ENCODE data around the gene OAS3.
A peak's percentile ranks its signal among the peaks of the same experiment; 100 is the strongest.
"Not testable (repeated sequence)": the region's sequence is repeated elsewhere in the genome, so short reads cannot be mapped to it uniquely, and the experiment has no call there.

Gene OAS3

DNA sequence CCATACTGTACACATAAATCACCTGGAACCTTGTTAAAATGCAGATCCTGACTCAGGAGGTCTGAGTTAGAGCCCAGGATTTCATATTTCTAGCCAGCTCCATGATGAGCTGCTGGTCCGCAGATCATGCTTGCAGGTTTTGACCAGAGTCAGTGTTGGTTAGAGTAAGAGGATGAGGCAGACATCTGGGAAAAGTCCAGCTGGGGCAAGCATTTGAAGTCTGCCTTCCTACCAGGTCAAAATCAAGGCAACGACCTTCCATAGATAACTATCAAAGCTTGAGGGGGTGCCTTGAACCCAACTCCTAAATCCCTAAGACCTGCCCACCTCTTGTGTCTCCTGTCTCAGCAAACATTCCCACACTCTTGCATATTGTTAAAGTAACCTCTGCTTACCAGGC is 49.3 kb downstream of the OAS3 start:
- no peak for DNase-seq

DNA sequence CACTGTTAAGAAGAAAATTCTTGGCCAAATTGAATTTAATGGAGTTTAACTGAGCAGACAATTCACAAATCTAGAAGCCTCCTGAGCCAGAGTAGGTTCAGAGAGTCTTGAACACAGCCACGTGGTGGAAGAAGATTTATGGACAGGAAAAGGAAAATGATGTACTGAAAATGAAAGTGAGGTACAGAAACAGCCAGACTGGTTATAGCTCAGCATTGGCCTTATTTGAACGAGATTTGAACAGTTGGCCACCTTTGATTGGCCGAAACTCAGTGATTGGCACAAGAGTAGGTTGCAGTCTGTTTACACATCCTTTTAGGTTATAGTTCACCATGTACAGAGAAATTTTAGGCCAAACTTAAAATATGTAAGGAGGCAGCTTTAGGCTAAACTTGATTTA is 50.0 kb downstream of the OAS3 start:
- peak; percentile 30 for DNase-seq

DNA sequence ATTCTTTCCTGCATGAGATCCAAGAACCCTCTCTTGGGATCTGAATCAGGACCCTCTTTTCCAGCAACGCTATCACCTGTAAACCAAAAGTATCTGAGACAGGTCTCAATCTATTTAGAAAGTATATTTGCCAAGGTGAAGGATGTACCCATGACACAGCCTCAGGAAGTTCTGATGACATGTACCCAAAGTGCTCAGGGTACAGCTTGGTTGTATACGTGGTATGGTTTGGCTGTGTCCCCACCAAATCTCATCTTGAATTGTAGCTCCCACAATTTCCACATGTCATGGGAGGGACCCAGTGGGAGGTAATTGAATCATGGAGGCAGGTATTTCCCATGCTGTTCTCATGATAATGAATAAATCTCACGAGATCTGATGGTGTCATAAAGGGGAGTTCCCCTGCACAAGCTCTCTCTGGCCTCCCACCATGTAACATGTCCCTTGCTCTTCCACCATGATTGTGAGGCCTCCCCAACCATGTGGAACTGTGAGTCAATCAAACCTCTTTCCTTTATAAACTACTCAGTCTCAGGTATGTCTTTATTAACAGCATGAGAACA is 50.6 kb downstream of the OAS3 start:
- DNase-seq, result not testable (repeated sequence)

DNA sequence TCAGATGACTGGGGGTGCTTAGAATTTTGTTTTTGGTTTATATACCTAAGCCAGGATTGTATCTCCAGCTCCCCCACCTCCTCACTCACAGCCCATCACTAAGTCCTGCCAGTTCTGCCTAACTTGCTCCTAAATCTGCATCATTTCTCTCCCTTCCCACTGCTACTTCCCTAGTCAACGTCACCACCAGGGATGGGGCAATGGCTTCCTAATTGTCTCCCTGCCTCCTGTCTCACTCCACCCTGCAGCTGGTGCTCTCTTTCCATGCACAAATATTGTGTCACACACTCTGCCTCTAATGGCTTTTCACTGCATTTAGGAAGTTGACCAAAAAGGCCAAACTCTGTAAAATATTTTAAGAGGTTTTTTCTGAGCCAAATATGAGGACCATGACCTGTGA is 51.5 kb downstream of the OAS3 start:
- no peak for DNase-seq

DNA sequence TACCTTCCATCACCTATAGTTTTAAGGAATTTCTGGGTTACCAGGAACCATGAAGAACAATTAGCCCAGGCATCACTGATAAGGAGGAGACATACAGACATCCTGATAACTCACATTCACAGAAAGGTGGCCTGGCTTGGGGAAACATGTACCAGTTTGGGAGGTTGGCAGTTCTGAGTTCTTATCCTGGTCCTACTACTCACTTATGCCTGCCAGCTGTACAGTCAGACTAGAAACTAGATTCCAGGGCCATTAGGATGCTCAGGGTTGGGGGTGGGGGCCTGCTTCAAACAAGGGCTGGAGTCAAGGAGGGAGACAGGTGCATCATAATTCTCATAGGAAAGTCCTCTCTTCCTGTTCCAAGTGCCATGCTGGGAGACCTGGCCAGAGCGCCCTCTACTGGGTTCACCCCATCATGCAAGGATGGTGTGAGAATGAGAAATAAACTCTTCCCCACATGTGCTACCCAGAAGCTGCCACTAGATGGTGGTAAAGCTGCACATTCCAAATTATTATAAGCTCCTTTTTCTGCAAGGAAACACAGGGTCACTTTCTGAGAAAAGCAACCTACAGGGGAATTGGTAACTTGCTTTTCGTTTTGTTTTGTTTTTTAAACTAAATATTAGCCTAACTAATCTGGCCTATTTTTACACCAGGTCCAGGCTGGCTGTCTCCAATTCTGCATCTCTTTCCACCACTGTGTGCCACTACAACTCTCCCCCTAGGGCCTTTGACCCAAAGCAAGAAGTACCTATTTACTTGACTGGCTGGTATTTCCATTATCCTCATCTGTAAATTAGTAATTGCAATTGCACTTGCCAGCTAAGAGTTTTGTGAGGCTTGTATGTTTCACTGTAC is 54.5 kb downstream of the OAS3 start:
- DNase-seq, result peak; percentile 72

DNA sequence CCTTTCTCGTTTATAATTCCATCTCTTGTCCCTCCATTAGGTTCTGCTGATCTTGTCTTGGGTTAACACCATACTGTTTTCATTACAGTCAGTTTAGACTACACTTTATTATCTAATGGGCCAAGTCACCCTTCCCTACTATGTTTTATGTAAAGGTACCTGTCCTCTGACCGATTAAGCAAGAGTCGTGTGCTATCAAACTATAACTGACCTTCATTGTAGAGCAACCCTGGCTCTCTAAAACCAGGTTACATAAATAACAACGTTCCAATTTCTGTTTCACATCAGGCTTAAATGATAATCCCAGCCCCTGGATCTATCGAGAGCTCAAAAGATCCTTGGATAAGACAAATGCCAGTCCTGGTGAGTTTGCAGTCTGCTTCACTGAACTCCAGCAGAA is 56.7 kb downstream of the OAS3 start:
- DNase-seq, result no peak

DNA sequence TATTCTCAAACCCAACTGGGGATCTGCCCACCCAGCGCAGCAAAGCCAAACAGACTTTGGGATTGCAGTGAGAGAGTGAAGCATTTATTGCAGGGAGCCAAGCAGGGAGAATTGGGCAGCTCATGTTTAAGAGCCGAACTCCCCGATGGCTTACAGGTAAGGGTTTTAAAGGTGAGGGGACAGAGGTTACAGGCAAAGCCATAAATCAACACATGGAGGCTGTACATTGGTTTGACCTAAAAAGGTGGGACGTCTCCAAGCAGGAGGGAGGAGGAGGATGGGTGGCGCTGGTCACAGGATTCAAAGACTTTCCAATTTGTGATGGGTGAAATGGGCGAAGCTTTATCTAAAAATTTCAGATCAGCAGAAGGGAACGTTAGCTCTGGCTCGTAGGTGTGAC is 58.2 kb downstream of the OAS3 start:
- no peak for DNase-seq

DNA sequence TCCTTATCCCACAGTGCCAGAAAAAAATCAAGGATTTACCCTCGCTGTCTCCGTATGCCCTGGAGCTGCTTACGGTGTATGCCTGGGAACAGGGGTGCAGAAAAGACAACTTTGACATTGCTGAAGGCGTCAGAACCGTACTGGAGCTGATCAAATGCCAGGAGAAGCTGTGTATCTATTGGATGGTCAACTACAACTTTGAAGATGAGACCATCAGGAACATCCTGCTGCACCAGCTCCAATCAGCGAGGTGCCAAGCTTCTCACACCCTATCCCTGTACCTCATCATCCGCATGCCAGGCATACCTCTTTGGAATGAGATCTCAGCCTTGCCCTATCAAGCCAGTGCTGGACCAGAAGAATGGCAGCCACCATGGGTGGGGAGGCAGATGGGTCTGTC is 59.2 kb downstream of the OAS3 start:
- DNase-seq, result no peak

DNA sequence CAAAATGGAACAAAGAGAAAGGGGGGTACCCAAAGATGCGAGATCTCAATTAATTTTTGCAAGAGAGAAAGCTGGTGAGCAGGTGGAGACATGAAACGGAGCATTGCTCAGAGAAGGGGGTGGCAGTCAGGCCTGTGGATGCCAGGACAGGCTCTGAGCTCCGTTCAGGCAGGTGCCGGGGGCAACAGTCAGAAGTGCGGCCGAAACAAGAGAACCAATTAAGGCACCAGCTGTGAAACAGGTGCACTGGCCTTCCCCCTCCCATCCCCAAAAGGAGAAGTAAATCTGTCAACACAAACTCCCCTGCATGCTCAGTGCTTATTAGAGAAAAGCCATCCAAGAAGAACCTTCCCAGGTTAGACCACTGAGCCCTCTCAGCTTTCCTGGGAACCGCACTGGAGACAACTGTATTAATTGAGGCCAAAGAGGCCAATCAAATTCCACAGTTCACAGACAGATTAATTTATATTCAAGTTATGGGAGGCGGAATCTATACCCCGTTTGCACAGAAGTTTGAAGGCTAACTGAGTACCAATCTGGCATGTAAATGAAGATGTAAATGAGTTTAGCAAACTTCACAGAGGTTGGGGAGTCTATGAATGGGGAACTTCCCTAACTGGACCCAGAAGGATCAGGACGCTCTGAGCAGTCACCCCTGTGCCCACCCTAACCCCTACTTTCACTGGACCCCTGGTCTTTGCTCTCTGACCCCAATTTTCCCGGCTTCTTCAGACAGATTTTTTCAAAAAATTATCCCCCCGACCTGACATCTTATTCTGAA is 60.9 kb downstream of the OAS3 start:
- no peak for DNase-seq

DNA sequence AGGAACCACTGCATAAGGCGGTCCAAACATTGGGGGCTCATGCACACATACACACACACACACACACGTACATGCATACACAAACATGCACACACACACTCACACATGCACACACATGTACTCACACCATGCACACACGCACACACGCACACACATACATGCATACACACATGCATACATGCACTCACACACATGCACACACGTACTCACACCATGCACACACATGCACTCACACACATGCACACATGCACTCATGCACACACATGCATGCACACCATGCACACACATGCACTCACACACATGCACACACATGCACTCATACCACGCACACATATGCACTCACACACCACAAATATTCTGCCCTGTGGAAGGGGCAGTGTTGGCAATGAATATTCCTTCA is 62.2 kb downstream of the OAS3 start:
- DNase-seq, result no peak

DNA sequence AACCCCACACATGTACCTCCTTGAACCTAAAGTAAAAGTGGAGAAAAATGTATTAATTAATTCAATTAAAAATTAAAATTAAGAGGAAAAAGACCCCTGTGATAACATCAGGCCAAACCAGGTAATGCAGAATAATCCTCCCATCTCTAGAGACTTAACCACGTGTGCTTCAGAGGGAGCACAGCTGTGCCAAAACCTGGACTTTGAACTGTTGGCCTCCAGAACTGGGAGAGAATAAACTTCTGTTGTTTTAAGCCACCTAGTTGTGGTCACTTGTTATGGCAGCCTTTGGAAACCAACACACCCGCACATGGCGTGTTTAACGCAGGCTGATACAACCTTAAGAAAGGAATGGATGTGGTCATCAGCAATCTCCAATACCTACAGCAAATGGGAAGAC is 63.9 kb downstream of the OAS3 start:
- DNase-seq, result no peak

DNA sequence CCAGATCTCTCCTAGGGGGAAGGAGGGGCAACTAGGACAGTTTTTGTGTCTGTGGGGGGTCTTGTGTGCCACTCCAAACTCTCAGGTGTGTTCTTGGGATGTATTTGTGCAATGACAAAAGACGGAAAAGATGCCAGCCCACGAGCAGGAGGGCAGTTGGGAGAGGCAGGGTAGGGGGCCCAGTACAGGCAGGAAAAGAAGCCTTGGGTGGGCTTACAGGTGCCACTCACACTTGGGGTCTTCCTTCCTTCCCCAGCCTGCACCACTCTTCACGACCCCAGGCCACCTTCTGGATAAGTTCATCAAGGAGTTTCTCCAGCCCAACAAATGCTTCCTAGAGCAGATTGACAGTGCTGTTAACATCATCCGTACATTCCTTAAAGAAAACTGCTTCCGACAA is 64.4 kb downstream of the OAS3 start:
- no peak for DNase-seq

DNA sequence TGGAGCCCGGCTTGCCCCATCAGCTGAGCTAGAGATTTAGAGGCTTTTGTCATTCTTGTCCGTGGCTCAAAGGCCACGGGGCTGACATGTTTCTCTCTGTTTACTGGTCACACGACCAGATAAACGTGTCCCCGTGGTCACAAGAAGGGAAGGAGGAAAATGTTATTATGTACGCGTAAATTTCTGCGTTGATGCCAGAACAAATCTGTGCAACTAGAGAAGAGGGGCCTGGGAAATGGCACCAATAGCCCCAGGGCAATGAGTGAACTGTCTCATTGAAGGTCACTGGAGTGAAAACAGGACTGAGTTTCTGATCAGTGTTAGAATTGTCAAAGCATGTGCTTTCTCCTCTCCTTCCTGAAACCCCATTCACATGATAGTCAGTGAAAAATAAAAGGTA is 65.4 kb downstream of the OAS3 start:
- DNase-seq, result no peak

DNA sequence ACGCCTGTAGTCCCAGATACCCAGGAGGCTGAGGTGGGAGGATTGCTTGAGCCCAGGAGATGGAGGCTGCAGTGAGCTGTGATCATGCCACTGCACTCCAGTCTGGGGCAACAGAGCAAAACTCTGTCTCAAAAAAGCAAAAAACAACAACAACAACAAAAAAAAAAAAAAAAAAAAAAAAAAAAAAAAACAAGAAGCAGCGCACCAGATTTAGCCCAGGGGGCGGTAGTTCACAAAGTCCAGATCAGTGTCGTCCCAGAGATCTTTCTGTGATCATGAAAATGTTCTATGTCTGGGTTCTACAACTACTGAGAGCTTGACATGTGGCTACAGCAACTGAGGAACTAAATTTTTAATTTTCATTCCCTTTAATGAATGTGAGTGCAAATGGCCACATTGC is 67.5 kb downstream of the OAS3 start:
- DNase-seq, result no peak

DNA sequence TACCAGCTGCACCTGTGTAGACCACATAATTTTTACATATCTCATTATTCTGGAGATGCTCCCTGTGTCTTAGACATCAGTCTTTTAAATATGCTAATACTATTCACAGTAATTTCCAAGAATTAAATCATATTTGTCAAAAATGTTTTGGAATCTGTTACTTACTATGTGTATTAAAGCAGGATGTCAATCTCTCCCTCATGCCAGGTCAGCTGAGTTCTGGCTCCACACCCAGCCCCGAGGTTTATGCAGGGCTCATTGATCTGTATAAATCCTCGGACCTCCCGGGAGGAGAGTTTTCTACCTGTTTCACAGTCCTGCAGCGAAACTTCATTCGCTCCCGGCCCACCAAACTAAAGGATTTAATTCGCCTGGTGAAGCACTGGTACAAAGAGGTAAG is 67.9 kb downstream of the OAS3 start:
- DNase-seq, result no peak

DNA sequence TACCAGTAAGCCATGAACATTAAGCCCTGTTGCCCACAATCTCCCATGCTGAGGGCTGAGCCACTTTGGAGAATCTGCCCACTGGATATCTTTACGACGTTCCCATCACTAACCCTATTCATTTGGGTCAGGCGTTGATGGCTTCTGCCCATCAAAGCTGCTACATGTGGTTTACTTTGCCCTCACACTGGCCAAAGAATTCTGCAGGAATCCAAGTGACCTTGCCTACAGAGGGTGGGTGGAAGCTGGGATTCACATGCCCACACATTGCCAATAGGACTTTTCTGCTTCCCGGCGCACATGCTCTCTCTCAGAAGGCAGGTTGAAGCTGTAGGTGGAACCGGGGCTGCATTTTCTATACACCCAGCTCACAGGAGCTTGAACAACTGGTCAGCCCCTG is 68.4 kb downstream of the OAS3 start:
- no peak for DNase-seq

DNA sequence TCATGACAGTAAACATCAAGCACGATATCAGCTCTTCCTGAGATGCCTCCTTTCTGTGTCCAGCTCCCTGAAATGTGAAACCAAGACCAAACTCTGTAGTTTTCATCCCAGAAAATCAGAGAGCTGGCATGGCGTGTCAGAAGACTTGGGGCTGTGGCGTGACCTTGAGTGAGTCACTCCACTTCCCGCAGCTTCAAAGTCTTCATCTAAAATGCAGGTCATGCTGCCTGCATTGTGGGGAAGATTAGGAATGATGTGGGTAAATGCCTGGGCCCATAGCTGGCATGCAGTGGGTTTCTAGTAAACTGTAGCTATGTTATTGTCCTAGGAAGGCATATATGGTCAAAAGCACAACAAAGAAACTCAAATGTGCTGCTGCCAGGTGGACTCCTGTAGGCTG is 68.9 kb downstream of the OAS3 start:
- no peak for DNase-seq

DNA sequence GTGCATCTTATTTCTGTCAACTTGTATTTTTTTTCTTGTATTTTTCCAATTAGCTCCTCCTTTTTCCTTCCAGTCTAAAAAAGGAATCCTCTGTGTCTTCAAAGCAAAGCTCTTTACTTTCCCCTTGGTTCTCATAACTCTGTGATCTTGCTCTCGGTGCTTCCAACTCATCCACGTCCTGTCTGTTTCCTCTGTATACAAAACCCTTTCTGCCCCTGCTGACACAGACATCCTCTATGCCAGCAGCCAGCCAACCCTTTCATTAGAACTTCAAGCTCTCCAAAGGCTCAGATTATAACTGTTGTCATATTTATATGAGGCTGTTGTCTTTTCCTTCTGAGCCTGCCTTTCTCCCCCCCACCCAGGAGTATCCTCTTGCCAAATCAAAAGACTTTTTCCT is 72.4 kb downstream of the OAS3 start:
- DNase-seq, result no peak

DNA sequence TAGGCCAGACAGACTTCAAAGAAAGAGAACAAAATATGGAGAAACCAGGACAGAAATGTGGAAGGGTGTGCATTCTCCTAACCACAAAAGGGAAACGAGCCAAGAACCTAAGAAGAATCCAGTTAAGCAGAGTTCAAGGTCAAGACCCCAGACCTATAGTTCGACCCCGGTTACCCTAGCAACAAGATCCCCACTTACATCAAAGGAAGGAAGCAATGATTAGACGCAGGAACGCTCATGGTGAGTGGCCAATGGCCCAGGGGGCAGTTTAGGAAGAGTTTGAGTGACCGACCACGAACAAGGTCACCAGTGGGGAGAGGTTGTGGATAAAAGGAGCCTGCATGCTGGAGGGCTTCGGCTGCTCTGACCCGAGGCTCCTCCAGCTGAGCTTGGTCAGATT is 76.3 kb downstream of the OAS3 start:
- no peak for DNase-seq

DNA sequence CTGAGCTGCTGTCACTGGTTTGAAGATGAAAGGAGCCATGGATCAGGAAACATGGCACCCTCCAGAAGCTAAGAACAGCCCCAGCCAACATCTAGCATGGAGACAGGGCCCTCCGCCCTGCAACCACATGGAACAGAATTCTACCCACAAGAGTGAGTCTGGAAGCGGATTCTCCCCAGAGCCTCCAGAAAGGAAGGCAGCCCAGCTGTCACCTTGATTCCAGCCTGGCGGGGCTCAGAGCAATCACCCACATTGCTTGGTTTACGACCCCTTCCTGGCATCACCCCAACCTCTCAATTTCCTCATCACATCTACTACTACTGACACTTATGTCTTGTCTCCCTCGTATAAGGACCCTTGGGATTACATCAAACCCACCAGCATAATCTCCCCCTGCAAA is 78.5 kb downstream of the OAS3 start:
- DNase-seq, result no peak

DNA sequence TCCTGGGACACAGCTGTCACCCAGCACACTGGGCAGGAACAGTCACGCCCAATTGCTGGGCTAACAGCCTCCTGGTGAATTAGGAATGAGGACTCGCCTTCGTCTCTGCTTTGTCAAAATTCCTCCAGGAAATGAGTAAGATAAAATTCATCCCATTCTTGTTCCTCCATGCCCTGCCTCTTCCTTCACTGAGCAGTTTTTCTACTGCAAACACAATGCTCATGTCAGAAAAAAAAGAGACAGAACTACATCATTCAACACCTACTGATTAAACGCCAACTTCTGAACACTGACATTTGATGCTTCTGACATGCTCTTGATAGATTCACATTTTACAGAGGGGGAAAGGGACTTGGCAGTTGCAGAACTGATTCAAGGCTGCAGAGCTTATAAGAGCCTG is 80.8 kb downstream of the OAS3 start:
- DNase-seq, result no peak

DNA sequence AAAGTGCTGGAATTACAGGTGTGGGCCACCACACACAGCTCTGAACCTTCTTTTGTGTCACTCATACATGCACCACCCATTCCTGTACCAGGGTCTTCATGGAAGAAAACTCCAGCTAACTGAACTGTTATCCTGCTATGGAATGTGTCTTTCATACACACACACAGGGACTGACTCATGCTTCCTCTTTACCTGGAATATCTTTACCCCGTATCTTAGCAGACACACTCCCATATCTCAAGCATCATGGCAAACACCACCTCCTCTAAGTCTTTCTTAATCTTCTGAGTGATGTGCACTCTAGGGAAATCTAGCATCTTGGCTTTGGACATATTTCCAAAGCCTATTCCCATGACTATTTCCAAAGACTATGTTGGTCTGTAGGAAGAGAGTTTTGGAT is 83.2 kb downstream of the OAS3 start:
- no peak for DNase-seq
